HG03457 (cell line): Measurements from ENCODE around the gene TMCO5A.

Experiments used
- ATAC-seq: cut with Tn5 transposase; IDR thresholded peaks from one replicate; pipeline ENCODE4 v1.9.1; 2021; ENCODE audit warnings: moderate number of reproducible peaks; ENCODE audit not compliant: unreplicated experiment

TMCO5A gene

DNA sequence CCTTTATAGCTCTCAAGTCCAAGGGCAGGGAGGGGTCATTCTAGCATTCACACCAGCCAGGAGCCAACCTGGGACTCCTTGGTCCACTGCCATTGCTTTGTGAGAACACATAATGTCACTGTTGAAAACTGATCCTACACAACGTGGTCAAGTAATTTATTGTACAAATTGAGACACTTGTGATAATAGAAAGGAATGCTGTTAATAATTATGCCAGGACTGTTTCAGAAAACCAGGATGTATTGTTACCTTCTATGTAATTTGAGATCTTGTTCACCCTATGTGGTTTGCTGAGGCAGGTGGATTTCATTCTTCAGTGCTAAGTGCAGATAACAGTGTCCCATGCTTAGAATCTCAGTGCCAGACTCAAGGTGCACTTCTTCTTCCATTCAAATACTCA is 33.3 kb downstream of the TMCO5A start:
- ATAC-seq: no peak

DNA sequence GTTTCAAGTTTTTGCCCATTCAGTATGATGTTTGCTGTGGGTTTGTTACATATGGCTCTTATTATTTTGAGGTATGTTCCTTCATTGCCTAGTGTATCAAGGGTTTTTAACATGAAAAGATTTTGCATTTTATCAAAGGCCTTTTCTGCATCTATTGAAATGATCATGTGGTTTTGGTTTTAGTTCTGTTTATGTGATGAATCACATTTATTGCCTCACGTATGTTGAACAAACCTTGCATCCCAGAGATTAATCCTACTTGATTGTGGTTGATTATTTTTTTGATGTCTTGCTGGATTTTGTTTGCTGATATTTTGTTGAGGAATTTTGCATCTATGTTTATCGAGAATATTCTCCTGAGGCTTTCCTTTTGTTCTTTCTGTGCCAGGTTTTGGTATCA is 39.4 kb downstream of the TMCO5A start:
- ATAC-seq: no peak

DNA sequence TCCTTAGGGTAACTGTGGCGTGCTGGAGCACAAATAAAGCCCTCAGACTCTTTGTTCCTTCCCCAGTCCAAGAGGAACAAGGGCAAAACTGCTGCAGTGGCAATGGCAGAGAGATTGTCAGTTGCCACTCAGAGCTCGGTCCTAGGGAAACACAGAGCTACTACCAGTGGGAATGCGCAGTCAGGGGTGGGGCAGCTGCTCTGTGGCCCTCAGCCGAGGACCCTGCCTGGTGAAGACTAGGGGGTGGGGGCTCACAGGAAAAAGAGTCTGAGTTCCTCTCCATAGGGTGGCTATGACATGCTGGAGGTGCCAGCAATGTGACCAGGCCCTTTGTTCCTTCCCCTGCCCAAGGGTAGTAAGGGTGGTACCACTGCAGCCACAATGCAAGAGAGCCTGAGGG is 43.8 kb downstream of the TMCO5A start:
- no peak for ATAC-seq

DNA sequence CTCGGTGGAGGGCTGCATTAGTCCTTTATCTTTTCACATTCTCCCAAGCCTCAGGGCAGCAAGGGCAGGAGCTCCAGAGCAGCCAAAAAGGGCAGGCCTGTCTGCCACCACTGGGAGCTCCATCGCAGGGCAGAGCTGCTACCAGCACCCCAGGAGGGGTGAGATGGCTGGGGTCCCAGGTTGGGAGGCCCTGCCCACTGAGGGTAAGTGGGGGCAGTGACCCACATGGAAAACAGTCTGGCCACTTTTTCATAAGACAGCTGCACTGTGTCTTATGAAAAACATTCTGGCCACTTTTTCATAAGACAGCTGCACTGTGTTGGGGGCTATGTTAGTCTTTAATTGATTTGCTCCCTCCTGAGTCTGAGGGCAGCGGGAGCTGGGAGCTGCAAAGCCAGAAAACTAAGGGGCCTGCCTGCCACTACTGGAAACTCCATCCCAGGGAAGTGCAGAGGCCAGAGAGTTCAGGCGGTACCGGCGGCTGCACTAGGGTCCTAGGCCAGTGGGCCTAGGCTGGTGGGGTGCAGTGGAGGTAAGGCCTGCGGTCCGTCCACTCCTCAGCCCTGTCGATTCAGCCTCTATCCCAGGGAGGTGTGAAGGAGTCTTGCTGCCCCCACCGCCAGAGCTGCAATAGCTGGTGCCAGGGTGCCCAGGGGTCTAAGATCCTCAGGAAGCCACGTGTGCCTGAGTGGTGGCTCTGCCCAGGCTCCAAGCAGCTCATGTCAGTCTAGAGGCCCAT is 45.4 kb downstream of the TMCO5A start:
- ATAC-seq: no peak

DNA sequence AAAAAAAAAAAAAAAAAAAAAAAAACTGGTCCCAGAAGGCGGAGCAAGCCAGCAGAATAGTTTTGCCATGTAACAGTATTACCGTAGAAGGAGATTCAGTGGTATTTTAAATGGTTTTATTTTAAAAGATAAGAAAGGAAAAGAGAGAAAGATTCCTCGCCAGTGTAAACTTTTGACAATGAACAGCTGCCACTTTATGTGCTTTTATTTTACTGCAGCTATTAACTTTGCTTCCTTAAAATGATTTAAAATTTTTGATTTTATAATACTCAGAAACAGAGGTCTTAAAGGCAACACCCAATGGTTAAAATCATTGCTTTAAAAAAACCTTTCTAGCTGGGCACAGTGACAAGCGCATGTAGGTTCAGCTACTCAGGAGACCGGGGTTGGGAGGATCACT is 46.8 kb downstream of the TMCO5A start:
- no peak for ATAC-seq

DNA sequence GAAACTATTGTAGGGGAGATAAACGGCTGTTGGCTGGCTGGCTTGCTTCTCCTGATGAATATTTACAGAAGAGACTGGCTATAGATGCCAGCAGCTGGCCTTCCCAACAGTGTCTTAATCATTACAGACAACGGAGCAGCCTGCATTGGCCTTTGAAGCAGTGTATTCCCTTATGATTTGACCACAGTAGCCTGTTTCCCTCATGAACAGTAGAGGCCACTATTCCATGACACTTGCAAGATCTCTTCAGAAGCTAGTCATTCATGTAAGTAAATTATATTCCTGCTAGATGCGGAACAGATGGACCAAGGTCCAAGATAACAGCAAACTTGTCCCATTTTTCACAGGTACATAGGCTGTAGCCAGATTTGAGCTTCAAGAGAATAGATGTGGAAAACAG is 47.3 kb downstream of the TMCO5A start:
- ATAC-seq: no peak

DNA sequence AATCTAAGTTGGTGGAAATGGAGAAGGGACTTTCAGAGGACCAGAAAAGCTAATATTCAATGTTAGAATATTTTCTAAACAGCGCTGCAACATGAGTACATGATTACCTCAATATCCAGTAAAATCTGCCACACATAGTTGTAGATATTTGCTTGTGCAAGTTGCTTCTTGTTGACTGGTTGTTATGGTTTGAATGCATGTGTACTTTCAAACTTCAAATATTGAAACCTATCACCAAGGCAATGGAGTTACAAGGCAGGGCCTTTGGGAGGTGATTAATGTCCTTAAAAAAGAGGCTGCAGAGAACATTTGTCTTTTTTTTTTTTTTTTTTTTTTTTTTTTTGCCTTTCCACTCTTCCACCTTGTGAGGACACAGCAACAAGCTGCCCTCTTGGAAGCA is 49.9 kb downstream of the TMCO5A start:
- ATAC-seq: no peak

DNA sequence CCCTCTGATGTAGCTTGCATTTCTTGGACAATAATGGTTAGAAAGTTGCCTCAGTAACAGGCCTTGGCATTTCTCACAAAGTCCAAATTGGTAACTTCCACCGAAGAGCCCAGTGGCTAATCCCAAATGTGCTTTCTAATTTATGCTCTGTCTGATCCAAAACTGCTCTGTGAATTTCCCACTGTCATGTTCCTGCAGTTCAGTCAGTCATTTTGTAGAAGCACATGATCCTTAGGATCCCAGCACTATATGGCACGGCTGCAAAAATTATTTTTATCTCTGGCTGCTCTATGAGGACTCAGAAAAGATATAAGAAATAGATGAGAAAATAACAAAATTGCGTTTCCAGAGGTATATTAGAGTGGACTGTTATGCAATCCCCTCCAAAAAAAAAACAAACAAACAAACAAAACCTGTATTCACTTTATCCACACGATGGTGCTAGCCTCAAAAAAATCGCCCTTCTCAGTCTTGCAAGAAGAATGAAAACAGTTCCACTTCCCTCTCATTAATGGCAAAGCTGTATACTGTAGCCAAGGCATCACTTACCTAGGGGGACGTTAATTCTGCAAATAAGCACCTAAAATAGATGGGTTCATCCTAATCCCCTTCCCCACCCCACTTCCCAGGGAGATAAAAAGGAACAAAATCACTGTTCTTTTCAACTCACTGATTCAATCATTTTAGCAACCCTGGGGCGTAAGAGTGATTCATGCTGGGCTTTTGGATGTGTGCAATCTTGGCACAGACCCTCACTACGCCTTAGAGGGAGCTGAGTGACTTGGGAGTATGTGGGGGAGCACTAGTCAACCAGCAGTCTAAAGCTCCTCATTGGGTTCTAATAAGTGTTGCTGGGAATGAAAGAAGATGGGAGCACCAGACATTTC is 61.3 kb downstream of the TMCO5A start:
- ATAC-seq: no peak
